ENCODE data around the gene RSPH6A.

- TF ChIP-seq CTCF (IDR thresholded peaks at IDR 0.05; ENCODE audit: poor library complexity) (no peak), EZH2phosphoT487 (IDR thresholded peaks at IDR 0.05; ENCODE audit: low read depth, severe bottlenecking, unreplicated experiment) (no peak)
Measured at GRCh38 chr19:45792470-45793177, 22.5 kb downstream of the RSPH6A start, which contains the start of gene DMWD.

Measured in hepatocyte (in vitro differentiated cells).